HepG2 (cell line): ENCODE data around the gene CLDN19.
"Not testable (repeated sequence)": the region's sequence is repeated elsewhere in the genome, so short reads cannot be mapped to it uniquely, and the experiment has no call there.

Experiments used
- HDAC6 ChIP-seq: fragments of 200-600 bp; sonication (generic); IDR thresholded peaks from 2 replicates; pipeline ENCODE4 v1.7.0; 2017; ENCODE audit warnings: mild to moderate bottlenecking, antibody characterized with exemption, low read length, low read depth
- NFE2L2 ChIP-seq: fragments of 150-350 bp; IDR thresholded peaks from 2 replicates; pipeline ENCODE4 v1.6.1; 2014; ENCODE audit warnings: low read length
- ZNF253 ChIP-seq: sonication (generic); formaldehyde crosslinking; IDR thresholded peaks from 2 replicates; pipeline ENCODE4 v1.8.0; 2022; ENCODE audit warnings: mild to moderate bottlenecking, missing genetic modification reagents, borderline replicate concordance
- TF ChIP-seq, protein P1 (sequence below): sonication (generic); formaldehyde crosslinking; IDR thresholded peaks from 2 replicates; pipeline ENCODE4 v1.4.0; 2020; ENCODE audit warnings: missing genetic modification reagents
- TF ChIP-seq, protein P2 (sequence below): IDR thresholded peaks from 2 replicates; pipeline ENCODE4 v1.6.1; 2018; ENCODE audit warnings: missing genetic modification reagents
- TF ChIP-seq, protein P3 (sequence below): fragments of 450-650 bp; IDR thresholded peaks from 2 replicates; pipeline ENCODE4 v1.6.1; 2016
- TF ChIP-seq, protein P4 (sequence below), 2 experiments: sonication (generic) in 1 of 2; formaldehyde crosslinking in 1 of 2; IDR thresholded peaks; 2 replicates each; pipeline versions ENCODE4 v1.6.1 to v1.9.0; 2014 to 2022; ENCODE audit warnings: antibody characterized with exemption in 1 of 2, borderline replicate concordance in 1 of 2, inconsistent platforms in 1 of 2, low read depth in 1 of 2, missing genetic modification reagents in 1 of 2
- TF ChIP-seq, protein P5 (sequence below): sonication (generic); formaldehyde crosslinking; IDR thresholded peaks from 2 replicates; pipeline ENCODE4 v1.5.0; 2020; ENCODE audit warnings: mild to moderate bottlenecking, missing genetic modification reagents, moderate library complexity

DNA sequence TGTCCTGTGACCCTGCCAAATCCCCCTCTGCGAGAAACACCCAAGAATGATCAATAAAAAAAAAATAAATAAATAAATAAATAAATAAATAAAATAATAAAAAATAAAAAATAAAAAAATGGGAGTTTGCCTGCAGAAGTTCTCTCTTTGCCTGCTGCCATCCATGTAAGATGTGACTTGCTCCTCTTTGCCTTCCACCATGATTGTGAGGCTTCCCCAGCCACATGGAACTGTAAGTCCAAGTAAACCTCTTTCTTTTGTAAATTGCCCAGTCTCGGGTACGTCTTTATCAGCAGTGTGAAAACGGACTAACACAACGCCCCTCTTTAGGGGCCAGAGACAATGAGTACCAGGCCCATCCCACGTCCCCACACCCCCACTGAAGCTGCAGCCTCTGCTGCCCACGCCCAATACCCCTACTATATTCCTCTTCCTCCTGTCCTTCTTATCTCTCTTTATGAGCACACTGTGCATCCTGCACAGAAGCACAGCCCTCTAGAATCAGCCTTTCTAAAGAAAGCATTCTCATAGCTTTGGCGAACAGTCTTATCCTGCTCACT, 11.6 kb upstream of the CLDN19 start:
- TF ChIP-seq, protein P1, sequence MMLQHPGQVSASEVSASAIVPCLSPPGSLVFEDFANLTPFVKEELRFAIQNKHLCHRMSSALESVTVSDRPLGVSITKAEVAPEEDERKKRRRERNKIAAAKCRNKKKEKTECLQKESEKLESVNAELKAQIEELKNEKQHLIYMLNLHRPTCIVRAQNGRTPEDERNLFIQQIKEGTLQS (CRISPR knock-in tag): not testable (repeated sequence)
- not testable (repeated sequence) for TF ChIP-seq HDAC6; ZNF253 (CRISPR knock-in tag); NFE2L2
- TF ChIP-seq, protein P2, sequence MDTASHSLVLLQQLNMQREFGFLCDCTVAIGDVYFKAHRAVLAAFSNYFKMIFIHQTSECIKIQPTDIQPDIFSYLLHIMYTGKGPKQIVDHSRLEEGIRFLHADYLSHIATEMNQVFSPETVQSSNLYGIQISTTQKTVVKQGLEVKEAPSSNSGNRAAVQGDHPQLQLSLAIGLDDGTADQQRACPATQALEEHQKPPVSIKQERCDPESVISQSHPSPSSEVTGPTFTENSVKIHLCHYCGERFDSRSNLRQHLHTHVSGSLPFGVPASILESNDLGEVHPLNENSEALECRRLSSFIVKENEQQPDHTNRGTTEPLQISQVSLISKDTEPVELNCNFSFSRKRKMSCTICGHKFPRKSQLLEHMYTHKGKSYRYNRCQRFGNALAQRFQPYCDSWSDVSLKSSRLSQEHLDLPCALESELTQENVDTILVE (CRISPR knock-in tag): not testable (repeated sequence)
- TF ChIP-seq, protein P3, sequence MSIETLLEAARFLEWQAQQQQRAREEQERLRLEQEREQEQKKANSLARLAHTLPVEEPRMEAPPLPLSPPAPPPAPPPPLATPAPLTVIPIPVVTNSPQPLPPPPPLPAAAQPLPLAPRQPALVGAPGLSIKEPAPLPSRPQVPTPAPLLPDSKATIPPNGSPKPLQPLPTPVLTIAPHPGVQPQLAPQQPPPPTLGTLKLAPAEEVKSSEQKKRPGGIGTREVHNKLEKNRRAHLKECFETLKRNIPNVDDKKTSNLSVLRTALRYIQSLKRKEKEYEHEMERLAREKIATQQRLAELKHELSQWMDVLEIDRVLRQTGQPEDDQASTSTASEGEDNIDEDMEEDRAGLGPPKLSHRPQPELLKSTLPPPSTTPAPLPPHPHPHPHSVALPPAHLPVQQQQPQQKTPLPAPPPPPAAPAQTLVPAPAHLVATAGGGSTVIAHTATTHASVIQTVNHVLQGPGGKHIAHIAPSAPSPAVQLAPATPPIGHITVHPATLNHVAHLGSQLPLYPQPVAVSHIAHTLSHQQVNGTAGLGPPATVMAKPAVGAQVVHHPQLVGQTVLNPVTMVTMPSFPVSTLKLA: not testable (repeated sequence)
- TF ChIP-seq, protein P4, sequence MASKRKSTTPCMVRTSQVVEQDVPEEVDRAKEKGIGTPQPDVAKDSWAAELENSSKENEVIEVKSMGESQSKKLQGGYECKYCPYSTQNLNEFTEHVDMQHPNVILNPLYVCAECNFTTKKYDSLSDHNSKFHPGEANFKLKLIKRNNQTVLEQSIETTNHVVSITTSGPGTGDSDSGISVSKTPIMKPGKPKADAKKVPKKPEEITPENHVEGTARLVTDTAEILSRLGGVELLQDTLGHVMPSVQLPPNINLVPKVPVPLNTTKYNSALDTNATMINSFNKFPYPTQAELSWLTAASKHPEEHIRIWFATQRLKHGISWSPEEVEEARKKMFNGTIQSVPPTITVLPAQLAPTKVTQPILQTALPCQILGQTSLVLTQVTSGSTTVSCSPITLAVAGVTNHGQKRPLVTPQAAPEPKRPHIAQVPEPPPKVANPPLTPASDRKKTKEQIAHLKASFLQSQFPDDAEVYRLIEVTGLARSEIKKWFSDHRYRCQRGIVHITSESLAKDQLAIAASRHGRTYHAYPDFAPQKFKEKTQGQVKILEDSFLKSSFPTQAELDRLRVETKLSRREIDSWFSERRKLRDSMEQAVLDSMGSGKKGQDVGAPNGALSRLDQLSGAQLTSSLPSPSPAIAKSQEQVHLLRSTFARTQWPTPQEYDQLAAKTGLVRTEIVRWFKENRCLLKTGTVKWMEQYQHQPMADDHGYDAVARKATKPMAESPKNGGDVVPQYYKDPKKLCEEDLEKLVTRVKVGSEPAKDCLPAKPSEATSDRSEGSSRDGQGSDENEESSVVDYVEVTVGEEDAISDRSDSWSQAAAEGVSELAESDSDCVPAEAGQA (IDR thresholded peaks at IDR 0.05; ENCODE audit: low read depth): not testable (repeated sequence)
- TF ChIP-seq, protein P4 (CRISPR knock-in tag; IDR thresholded peaks at IDR 0.05; ENCODE audit: borderline replicate concordance): not testable (repeated sequence)
- TF ChIP-seq, protein P5, sequence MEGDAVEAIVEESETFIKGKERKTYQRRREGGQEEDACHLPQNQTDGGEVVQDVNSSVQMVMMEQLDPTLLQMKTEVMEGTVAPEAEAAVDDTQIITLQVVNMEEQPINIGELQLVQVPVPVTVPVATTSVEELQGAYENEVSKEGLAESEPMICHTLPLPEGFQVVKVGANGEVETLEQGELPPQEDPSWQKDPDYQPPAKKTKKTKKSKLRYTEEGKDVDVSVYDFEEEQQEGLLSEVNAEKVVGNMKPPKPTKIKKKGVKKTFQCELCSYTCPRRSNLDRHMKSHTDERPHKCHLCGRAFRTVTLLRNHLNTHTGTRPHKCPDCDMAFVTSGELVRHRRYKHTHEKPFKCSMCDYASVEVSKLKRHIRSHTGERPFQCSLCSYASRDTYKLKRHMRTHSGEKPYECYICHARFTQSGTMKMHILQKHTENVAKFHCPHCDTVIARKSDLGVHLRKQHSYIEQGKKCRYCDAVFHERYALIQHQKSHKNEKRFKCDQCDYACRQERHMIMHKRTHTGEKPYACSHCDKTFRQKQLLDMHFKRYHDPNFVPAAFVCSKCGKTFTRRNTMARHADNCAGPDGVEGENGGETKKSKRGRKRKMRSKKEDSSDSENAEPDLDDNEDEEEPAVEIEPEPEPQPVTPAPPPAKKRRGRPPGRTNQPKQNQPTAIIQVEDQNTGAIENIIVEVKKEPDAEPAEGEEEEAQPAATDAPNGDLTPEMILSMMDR: not testable (repeated sequence)
